Spleen (tissue), 7 donors: ENCODE data around the gene RNF152.

Experiments
- POLR2A ChIP-seq, 3 donors: fragments of 450-650 bp; IDR thresholded peaks; one replicate each; pipeline ENCODE4 v1.5.1; 2017; ENCODE audit warnings: antibody characterized with exemption in 3 of 3, mild to moderate bottlenecking in 1 of 3
- TF ChIP-seq, protein P1 (sequence below), 11 experiments: fragments of 200-600 bp in 7 of 11; fragments of 450-650 bp in 4 of 11; sonication (generic) in 4 of 11; IDR thresholded peaks in 8 of 11; conservative IDR thresholded peaks in 3 of 11; 1 replicate in 7 of 11; 2 replicates in 4 of 11; pipeline versions ENCODE4 v1.4.0 to v1.8.0; 2016 to 2021; ENCODE audit warnings: antibody characterized with exemption in 11 of 11, inconsistent platforms in 4 of 11, mild to moderate bottlenecking in 1 of 11
- donor health status: DM: no; HTN: no; CAD: no; lungs with moderate emphysema.
- donor health status: DM: no; HTN: no; CAD: no.
- donor health status: DM: no; HTN: no; CAD: no.

- TF ChIP-seq, protein P1, sequence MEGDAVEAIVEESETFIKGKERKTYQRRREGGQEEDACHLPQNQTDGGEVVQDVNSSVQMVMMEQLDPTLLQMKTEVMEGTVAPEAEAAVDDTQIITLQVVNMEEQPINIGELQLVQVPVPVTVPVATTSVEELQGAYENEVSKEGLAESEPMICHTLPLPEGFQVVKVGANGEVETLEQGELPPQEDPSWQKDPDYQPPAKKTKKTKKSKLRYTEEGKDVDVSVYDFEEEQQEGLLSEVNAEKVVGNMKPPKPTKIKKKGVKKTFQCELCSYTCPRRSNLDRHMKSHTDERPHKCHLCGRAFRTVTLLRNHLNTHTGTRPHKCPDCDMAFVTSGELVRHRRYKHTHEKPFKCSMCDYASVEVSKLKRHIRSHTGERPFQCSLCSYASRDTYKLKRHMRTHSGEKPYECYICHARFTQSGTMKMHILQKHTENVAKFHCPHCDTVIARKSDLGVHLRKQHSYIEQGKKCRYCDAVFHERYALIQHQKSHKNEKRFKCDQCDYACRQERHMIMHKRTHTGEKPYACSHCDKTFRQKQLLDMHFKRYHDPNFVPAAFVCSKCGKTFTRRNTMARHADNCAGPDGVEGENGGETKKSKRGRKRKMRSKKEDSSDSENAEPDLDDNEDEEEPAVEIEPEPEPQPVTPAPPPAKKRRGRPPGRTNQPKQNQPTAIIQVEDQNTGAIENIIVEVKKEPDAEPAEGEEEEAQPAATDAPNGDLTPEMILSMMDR (IDR thresholded peaks at IDR 0.05 in 8 of 11, conservative IDR thresholded peaks at IDR 0.05 in 3 of 11) = no peak
- TF ChIP-seq POLR2A (IDR thresholded peaks at IDR 0.05) = no peak
These were observed 101.8 kb downstream of the RNF152 start for GRCh38 chr18:61791031-61791430.
